Stimulated activated CD8-positive, alpha-beta memory T cell treated with anti-CD3 and anti-CD28 coated beads, Interleukin-7, amount 100 ng/mL, for 1 hour (primary cell): ENCODE measurements around the gene GYG1.
"Not testable (repeated sequence)": the region's sequence is repeated elsewhere in the genome, so short reads cannot be mapped to it uniquely, and the experiment has no call there.

Source experiments
- DNase-seq, 2 donors: peaks; one replicate each; pipeline ENCODE4 v3.0.0-alpha.2; 2020; ENCODE audit warnings: low read depth in 2 of 2

The GYG1 gene

GRCh38 chr3:148987551-148987950, 3.8 kb upstream of the GYG1 start:
- not testable (repeated sequence) for DNase-seq

- no peak for DNase-seq
These were observed 1.1 kb upstream of the GYG1 start for GRCh38 chr3:148990236-148990635.

GRCh38 chr3:148992027-148992634, 791 bp downstream of the GYG1 start:
- no peak for DNase-seq

- no peak for DNase-seq
These were observed 1.4 kb downstream of the GYG1 start for GRCh38 chr3:148992635-148993255.

GRCh38 chr3:148997623-148998022, 6.3 kb downstream of the GYG1 start:
- DNase-seq: no peak

- DNase-seq: no peak
These were observed 7.0 kb downstream of the GYG1 start for GRCh38 chr3:148998297-148998696.

GRCh38 chr3:148998715-148999423, 7.5 kb downstream of the GYG1 start:
- DNase-seq: no peak

GRCh38 chr3:148999806-149000205, 8.5 kb downstream of the GYG1 start:
- DNase-seq: no peak

GRCh38 chr3:149000206-149000745, 8.9 kb downstream of the GYG1 start:
- no peak for DNase-seq

GRCh38 chr3:149001727-149002126, 10.4 kb downstream of the GYG1 start:
- DNase-seq: no peak

GRCh38 chr3:149003653-149004305, 12.4 kb downstream of the GYG1 start:
- DNase-seq: no peak

GRCh38 chr3:149004622-149005021, 13.3 kb downstream of the GYG1 start:
- DNase-seq: no peak

GRCh38 chr3:149005416-149005815, 14.1 kb downstream of the GYG1 start:
- DNase-seq: no peak

GRCh38 chr3:149007567-149008257, 16.4 kb downstream of the GYG1 start:
- no peak for DNase-seq

- DNase-seq: no peak
These were observed 18.4 kb downstream of the GYG1 start for GRCh38 chr3:149009732-149010131.

- no peak for DNase-seq
These were observed 19.2 kb downstream of the GYG1 start for GRCh38 chr3:149010504-149010951.

GRCh38 chr3:149010966-149011365, 19.6 kb downstream of the GYG1 start:
- DNase-seq: no peak

- DNase-seq: no peak
These were observed 20.3 kb downstream of the GYG1 start for GRCh38 chr3:149011676-149012075.

GRCh38 chr3:149013726-149014125, 22.4 kb downstream of the GYG1 start:
- no peak for DNase-seq

GRCh38 chr3:149015393-149015792, 24.1 kb downstream of the GYG1 start:
- no peak for DNase-seq

- DNase-seq: no peak
These were observed 24.9 kb downstream of the GYG1 start for GRCh38 chr3:149016242-149016641.
